Type B pancreatic cell (in vitro differentiated cells): Measurements from ENCODE around the gene DLX4. TPM values are rescaled to one million over a fixed set of nuclear protein-coding genes. Genes with fewer than 3 reads are reported as not detected.

ENCODE experiments used
- DNase-seq: peaks from one replicate; pipeline ENCODE4 v3.0.0; 2021; ENCODE audit warnings: mixed read lengths; ENCODE audit not compliant: unreplicated experiment; ENCODE audit errors: extremely low spot score
- H3K27ac Mint-ChIP-seq: 2 replicates; pipeline ENCODE4 v1.8.0; 2021; ENCODE audit warnings: mild to moderate bottlenecking, mixed read lengths
- H3K27me3 Mint-ChIP-seq: 2 replicates; pipeline ENCODE4 v1.8.0; 2021; ENCODE audit warnings: mixed read lengths
- H3K36me3 Mint-ChIP-seq: 2 replicates; pipeline ENCODE4 v1.8.0; 2021; ENCODE audit warnings: mixed read lengths
- H3K4me1 Mint-ChIP-seq: one replicate; pipeline ENCODE4 v1.8.0; 2021; ENCODE audit warnings: mixed read lengths; ENCODE audit not compliant: unreplicated experiment
- H3K4me3 Mint-ChIP-seq: 2 replicates; pipeline ENCODE4 v1.8.0; 2021; ENCODE audit warnings: mild to moderate bottlenecking, mixed read lengths
- H3K9me3 Mint-ChIP-seq: 2 replicates; pipeline ENCODE4 v1.8.0; 2021; ENCODE audit warnings: mixed read lengths
- CTCF ChIP-seq: fragments of 200-600 bp; sonication (generic); conservative IDR thresholded peaks from 2 replicates; pipeline ENCODE4 v1.5.0; 2021; ENCODE audit warnings: antibody characterized with exemption, mild to moderate bottlenecking
- total RNA-seq: library from RNA; stranded (reverse); gene quantifications from 2 replicates; pipeline ENCODE4 v1.2.1, GENCODE V29; 2021; ENCODE audit warnings: low replicate concordance

The DLX4 gene
- total RNA-seq, 1 donor from 2014 or later = 10.4 TPM

- Mint-ChIP-seq H3K27ac (no peak overlapping the region), H3K4me1 (no peaks in the 10 kb centered on the region), H3K27me3 (peaks cover 37% of the 10 kb centered on the region), H3K9me3 (peaks cover 11% of the 10 kb centered on the region), H3K36me3 (no peaks in the 10 kb centered on the region), H3K4me3 (no peak overlapping the region)
- no peak for TF ChIP-seq CTCF
- DNase-seq = no peak
Observed at GRCh38 chr17:50013079-50013478, 44.1 kb downstream of the DLX4 start.

GRCh38 chr17:50014471-50015088 is 45.6 kb downstream of the DLX4 start:
- H3K27me3 Mint-ChIP-seq = peaks cover 23% of the 10 kb centered on the region
- no peaks in the 10 kb centered on the region for H3K36me3 Mint-ChIP-seq
- TF ChIP-seq CTCF = no peak
- peaks cover 6% of the 10 kb centered on the region for H3K9me3 Mint-ChIP-seq
- no peak overlapping the region for H3K4me3 Mint-ChIP-seq
- no peak overlapping the region for H3K27ac Mint-ChIP-seq
- H3K4me1 Mint-ChIP-seq = no peaks in the 10 kb centered on the region
- no peak for DNase-seq

DNA sequence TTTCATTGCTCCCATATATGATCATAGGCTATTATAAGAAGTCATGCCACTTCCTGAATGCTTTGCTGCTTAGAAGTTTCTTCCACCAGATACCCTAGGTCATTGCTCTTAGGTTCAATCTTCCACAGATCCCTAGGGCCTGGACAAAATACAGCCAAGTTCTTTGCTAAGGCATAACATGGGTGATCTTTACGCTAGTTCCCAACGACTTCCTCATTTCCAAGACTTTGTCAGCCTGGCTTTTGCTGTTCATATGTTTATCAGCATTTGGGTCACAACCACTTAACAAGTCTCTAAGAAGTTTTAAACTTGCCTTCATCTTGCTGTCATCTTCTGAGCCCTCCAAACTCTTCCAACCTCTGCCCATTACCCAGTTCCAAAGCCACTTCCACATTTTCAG is 46.2 kb downstream of the DLX4 start:
- Mint-ChIP-seq H3K4me3 (no peak overlapping the region), H3K27me3 (peaks cover 20% of the 10 kb centered on the region), H3K4me1 (no peaks in the 10 kb centered on the region), H3K36me3 (no peaks in the 10 kb centered on the region), H3K27ac (no peak overlapping the region), H3K9me3 (peaks cover 6% of the 10 kb centered on the region)
- DNase-seq = no peak
- no peak for TF ChIP-seq CTCF

GRCh38 chr17:50018909-50019308 is 49.9 kb downstream of the DLX4 start:
- peaks cover 17% of the 10 kb centered on the region for H3K27me3 Mint-ChIP-seq
- DNase-seq = no peak
- H3K9me3 Mint-ChIP-seq = peaks cover 2% of the 10 kb centered on the region
- TF ChIP-seq CTCF = no peak
- no peaks in the 10 kb centered on the region for H3K36me3 Mint-ChIP-seq
- no peak overlapping the region for H3K27ac Mint-ChIP-seq
- H3K4me1 Mint-ChIP-seq = no peaks in the 10 kb centered on the region
- H3K4me3 Mint-ChIP-seq = no peak overlapping the region

GRCh38 chr17:50020841-50021599 is 52.0 kb downstream of the DLX4 start:
- no peaks in the 10 kb centered on the region for H3K9me3 Mint-ChIP-seq
- no peaks in the 10 kb centered on the region for H3K36me3 Mint-ChIP-seq
- H3K27me3 Mint-ChIP-seq = peaks cover 15% of the 10 kb centered on the region
- H3K27ac Mint-ChIP-seq = no peak overlapping the region
- H3K4me1 Mint-ChIP-seq = no peaks in the 10 kb centered on the region
- no peak for TF ChIP-seq CTCF
- DNase-seq = peak; percentile 32
- no peak overlapping the region for H3K4me3 Mint-ChIP-seq
